GM04504 (cell line): ENCODE data around the gene FOXO3.
A peak's percentile ranks its signal among the peaks of the same experiment; 100 is the strongest.

Experiments used
- DNase-seq: peaks from one replicate; pipeline ENCODE4 v3.0.0-alpha.2; 2012; ENCODE audit warnings: low read depth

FOXO3 gene

DNA sequence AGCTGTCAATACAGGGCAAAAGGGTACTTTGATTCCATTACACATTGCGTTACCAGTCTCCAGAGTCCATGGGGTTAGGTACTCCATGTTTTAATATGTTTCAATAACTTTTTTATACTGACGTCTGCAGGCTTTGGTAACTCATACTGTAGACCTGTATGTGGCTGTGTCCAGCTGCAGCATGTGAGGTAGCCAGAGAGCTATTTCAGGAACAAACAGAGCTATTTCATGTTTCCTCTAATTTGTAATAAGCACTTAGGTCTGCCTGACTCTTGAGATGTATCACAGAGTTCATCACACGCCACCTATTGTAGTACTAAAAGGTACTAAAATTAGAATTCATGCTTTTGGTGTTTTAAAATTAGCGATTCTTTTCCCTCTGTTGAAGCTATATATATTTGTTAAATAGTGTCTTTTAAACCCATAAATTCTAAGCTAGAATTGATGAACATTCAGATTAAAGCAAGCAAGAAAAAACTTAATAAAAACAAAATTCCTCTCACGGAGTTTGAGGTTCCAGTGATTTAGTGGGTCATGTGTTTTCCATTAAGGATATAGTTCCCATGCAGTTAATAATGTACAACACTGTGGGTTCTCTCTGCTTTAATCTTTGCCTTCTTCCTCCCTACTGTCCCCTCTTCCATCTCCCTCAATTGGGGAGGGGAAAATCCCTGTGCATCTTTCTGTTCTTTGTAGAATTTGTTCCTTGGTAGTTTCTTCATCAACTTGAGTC, 37.0 kb downstream of the FOXO3 start:
- DNase-seq: no peak

DNA sequence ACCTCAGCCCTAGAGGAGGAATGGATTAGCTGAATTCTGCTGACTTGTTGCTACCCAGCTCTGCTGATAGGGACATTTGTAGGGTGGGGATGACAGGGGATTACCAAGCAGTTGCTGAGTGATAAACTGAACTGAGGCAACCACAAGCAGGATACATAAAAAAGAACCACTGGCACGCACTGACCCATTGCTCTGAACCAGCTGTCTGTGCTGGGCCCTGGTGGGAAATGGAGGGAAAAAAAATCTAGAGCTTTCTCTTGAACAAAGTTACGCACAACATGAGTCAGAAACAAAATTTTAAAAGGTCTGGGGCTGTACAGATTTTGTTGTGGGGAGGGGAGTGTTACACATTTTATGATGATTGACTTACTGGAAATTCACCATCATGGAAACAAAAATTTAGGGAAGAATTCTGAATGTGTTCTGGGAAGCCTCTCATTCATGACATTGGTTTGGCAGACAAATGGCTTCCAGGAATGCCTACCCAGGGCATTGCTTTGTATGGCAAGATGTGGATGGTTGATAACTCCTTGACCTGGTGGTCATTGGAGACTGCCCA, 37.7 kb downstream of the FOXO3 start:
- peak; percentile 76 for DNase-seq

DNA sequence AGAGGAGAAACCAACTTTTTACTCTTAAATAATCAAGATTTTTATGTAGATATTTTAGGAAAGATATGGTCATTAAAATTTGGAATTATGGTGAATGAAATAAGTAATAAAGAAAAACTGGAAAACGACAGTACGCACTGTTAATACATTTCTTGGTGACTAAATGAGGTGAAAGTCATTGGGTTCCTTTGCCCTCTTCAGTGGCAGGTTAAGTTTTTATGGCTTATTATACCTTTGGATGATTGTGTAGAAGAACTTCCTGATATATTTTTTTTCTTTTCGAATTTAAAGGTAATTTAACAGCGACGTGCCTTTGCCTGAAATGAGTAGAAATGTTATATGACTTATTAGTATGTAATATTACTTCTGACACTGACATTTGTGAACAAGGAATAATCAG, 43.4 kb downstream of the FOXO3 start:
- DNase-seq: no peak

DNA sequence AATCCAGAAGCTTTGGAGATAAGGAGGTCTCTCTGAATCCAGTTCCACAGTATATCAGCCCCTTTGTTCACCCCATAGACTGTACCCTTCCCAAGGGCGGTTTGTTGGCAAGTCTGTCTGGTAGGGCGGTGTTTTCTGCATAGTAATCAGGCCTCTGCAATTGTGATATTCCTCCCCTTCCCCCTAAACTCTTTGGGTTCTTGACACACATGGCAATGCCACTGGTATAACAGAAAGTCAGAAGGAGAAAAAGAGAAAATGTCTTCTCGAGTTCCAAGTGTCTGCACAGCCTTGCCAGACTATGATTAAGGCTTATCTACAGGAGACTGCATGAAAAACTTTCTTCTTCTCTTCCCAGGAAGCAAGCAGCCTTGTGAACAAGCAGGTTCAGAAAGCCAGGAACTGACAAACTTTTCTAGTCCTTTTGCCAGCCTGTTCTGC, 45.6 kb downstream of the FOXO3 start:
- no peak for DNase-seq

DNA sequence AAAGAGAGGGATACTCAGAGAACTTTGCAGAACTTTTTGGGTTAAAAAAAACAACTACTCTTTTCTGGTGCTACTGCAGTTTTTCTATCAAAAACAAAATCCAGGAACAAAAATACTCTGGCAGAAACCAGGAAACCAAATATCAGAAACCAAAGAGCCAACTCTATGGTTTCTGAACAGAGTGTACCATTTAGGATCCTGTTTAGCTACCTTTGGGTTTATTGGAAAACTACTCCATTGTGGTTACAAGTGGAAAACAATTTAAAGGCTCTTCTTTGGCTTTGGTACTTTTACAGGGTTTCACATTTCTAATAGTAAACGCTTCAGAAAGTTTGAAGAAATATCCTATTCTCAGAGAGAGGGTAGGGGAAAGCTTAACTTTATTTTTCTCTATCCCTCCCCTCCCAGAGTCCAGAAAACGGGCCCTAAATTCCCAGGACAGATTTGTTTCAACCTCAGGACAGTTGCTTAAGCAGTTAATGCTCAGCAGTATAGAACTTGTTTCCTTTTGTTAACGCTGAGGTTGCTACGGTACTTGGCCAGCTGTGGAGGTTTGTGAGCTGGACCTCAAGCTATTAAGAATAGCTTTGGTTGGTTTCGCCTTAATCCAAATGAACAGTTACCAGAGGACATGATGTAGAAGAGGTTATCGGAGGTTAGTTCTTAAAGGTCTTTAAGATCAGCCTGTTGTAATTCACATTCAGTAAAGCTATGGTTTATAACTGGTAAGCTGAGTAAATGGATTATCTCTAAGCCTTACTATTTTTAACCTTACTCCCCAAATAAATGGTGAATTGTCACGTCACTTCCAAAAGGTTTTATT, 47.9 kb downstream of the FOXO3 start:
- DNase-seq: no peak

DNA sequence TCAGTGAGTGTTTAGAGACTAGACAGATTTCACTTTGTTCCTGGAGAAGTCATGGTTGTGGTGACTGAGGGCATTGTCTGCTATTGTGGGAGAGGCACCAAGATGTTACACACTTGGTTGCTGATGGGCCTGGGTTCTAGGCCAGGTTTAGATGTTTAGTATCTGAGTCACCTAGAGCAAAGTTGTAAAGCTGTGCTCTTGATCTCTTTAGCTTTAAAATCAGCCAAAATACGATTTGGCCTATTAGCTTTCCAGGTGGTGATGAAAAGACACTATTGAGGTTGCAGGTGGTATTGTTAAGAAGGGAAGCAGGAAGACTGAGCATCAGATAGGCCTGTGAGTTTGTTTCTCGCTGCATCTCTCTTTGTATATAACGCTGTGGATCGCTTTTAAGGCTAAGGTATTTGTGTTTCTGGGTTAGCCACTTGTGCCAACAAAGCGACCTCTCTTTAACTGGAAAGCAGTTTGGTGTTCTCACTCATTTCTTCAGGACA, 48.6 kb downstream of the FOXO3 start:
- DNase-seq: peak; percentile 40

DNA sequence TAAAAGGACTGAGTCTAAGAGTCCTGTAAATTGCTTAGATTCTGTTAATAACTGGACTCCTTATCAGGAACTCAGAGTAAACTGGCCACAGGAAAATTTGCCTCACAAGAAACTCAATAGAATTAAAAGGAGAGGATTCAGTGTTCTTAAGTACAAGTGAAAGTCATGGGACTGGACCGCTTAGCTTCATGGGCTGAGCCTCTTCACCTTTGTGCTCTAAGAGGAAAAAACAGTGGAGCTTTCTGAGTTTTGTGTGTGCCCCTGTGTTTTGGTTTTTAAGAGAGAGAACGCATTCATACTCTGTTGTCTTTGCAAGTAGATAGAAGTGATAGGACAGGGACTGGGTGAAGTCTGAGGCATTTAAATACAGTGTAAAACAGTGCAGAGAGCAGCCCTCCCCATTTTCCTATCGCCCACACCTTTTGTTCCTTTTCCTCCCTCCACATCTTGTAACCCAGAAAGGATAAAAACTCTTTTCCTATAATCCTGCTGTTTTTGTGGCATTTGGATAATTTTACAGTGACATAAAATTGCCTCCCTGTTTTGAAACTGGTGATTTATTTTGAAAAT, 49.6 kb downstream of the FOXO3 start:
- no peak for DNase-seq

DNA sequence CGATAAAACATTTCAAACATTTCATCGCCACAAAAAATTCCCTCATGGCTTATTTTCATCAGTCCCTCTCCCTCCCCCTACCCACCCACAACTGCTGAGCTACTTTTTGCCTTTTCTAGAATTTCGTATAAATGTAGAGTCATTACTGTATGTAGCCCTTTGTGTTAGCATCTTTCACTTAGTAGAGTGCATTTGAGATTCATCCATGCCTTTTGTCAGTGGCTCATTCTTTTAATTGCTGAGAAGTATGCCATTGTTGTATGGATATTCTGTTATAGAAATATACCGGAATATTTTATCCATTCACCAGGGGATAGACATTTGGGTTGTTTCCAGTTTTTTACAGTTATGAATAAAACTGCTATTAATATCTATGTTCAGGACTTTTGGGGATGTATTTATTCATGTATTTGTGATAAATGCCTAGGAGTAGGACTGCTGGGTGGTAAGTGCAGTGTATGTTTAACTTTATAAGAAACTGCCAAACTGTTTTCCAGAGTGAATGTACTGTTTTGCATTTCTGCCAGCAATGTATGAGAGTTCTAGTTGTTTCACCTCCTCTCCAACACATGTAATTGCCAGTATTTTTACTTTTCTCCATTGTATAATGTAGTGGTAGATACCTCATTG, 50.4 kb downstream of the FOXO3 start:
- no peak for DNase-seq

DNA sequence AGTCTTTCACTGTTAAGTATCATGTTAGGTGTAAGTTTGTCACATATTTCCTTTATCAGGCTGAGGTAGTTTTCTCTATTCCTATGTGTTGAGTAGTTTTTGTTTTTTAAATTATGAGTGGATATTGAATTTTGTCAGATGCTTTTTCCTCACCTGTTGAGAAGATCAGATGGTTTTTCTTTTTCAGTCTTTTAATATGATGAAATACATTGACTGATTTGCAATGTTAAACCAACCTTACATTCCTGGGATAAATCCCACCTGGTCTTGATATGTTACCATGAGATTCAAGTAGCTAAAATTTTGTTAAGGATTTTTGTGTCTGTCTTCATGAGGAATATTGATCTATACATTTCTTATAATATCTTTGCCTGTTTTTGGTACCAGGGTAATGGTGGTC, 52.1 kb downstream of the FOXO3 start:
- DNase-seq: no peak

DNA sequence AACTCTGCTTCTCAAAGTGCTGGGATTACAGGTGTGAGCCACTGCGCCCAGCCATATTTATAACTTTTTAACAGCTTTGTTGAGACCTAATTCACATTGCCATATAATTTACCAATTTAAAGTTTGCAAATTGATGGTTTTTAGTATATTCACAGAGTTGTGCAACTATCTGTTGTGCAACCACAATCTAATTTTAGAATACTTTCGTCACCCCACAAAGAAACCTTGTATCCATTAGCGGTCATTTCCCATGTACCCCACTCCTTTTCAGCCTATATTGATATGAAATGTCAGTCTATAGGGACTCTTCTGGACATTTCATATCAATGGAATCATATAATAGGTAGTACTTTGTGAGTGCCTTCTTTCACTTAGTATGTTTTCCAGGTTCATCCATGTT, 55.8 kb downstream of the FOXO3 start:
- DNase-seq: no peak

DNA sequence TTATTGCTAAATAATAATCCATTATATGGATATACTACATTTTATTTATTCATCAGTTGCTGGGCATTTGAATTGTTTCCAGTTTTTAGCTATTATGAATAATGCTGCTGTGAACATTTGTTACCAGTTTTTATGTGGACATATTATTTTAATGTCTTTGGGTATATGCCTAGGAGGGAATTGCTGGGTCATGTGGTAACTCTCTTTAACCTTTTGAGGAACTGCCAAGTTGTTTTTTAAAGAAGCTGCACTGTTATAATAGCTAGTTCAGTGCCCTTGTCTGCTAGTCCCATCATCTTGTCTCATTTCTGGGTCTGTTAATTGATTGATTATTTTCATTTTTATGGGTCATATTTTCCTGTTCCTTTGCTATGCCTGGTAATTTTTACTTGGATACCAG, 56.3 kb downstream of the FOXO3 start:
- peak; percentile 46 for DNase-seq

DNA sequence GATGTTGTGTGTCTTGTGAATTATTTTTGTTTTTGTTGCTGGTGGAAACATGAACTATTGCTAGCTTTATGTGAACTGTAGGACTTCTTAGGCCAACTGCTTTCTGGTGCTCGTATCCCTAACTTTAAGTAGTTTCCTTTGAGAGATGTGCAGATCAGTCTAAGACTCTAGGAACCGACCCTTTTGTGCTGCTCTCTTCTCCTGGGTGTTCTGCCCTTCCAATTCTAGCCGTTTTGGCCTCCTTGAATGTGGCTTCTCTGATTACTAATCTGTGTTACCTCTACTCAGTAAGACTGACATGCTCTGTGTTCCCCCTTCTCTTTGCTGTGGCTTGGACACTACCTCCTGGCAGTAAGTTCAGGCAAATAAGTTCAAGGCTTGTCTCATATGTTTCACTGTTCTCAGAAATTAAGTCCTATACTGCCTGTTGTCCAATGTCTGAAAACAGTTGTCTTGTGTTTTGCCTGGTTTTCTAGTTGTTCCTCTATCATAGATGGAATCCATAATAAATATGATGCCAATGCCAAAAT, 58.0 kb downstream of the FOXO3 start:
- no peak for DNase-seq

DNA sequence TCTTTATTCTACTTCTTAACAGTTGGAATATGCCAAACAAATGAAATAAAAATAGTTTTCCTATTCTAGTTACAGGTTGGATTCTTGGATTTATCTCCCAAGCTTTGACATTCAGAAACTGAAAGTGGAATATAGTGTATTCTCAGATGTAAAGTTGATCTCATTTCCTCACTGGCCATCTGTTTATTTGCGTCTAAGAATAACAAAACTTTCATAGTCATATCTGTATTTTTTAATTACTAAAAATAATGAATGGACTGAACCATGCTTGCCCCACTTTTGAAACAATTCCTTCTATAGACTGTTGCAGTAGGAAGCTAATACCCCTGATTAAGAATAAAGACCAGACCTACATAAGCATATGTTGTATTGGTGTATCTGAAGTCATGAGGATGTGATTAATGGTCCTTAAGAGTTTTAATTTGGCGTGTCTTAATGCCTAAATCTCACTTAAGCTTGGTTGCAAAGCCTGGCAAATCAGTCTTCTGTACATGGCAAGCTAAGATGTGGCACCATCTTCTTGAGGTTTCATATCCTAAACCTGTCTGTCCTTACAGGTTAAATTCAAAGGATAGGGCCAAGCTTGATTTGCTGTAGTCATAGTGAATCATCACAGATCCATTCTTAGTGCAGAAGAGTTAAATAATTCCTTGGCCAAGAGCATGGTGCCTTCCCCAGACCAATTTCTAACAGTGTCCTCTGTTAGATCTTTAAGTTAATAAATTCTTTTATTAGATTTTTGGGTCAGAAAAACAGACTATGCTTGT, 58.9 kb downstream of the FOXO3 start:
- no peak for DNase-seq

DNA sequence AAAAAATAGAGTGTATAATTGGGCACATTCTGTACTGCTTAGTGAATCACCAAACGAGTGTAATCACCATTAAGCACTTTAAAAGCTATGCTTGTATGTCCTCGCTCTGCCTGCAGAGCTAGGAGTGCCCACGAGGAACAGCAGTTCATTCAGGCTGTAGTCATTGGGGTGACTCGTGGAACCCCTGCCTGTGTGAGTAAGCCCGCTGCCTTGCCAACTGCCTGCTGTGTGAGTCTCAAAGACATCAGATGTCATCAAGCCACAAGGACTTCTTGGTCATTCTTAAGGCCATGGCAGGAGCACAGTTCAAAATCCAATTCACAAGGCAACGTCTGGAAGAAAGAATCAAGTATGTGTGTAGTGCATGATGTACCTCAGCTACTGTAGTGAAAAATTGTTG, 60.4 kb downstream of the FOXO3 start:
- peak; percentile 65 for DNase-seq

DNA sequence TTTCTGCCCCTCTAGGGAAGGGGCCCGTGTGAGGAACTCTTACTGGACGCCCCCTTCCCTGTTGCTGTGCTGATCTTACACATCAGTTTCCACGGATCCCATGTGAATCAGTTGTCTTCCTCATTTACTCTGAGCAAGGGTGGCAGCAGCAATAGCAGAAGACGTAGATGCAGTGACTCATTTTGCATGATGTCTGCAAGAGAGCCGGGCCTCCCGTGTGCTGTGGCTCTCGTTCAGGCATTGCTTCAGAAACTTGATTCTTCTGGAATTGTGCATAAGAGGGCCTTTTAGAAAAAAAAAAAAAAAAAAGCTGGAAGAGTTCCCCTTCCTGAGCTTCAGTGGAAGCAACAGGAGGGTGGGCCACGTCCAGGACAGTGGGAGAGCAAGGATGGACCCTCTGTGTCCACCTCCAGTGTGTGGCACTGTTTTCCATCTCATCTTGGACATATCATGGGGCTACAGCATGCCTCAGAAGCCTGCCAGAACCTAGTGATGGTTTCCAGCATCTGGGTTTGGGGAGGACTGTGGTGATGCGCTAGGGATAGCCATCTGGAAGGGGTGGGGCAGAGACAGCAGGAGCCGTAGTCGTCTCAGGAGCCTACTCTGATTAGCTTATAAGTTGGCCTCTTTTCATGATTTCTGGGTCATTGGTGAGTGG, 62.1 kb downstream of the FOXO3 start:
- peak; percentile 82 for DNase-seq

DNA sequence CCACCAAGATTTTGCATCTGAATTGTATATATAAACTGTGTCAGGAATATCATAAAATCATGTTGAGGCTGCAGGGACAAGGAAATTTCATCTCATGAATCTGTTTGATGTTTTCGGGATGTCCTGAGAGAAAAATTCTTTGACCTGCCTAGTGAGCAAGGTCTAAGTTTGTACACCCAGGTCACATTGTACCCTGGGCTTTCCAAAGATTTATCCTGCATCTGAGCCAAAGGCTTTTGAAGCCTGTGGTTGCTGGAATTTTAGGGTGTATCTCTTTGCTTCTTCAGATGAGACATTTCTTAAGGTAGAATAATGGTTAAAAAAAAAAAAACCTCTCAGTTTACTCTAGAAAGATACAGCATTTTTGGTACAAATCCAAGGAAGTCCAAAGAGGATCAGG, 63.3 kb downstream of the FOXO3 start:
- no peak for DNase-seq

DNA sequence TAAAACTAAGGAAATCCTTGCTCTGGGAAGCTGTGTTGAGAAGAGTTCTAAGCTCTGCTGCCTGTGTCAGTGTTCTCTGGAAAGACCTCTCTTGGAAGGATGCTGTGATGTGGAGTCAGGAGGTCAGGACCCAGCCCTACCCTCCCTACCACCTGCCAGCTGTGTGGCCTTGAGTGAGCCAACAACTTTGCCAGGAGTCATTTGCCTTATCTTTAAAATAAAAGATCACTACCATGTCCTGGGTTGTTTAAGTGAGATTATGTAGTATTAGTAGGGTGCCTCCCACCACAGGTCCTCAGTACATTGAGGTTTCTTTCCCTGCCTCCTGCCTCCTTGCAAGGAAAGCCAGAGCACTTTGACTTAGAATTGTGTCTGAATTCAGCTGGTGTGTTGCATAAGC, 64.9 kb downstream of the FOXO3 start:
- DNase-seq: no peak

DNA sequence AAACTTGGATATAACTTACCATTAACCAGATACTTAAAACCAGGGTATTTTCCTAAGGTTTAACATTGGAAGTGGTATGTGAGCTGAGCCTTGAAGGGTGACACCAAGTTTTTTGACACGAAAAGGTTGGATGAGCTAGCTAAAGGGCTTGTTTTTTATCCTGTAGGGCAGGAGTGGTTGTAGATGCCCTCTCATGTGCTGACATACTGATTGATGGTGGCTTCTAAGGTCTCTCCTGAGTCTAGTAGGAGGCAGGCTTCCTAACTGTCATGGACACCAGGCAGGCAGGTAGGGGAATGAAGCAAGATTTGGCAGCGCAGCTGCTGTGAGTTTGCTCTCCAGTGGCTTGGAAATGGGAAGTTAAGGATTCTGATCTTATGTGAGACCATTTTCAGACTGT, 66.1 kb downstream of the FOXO3 start:
- DNase-seq: no peak

DNA sequence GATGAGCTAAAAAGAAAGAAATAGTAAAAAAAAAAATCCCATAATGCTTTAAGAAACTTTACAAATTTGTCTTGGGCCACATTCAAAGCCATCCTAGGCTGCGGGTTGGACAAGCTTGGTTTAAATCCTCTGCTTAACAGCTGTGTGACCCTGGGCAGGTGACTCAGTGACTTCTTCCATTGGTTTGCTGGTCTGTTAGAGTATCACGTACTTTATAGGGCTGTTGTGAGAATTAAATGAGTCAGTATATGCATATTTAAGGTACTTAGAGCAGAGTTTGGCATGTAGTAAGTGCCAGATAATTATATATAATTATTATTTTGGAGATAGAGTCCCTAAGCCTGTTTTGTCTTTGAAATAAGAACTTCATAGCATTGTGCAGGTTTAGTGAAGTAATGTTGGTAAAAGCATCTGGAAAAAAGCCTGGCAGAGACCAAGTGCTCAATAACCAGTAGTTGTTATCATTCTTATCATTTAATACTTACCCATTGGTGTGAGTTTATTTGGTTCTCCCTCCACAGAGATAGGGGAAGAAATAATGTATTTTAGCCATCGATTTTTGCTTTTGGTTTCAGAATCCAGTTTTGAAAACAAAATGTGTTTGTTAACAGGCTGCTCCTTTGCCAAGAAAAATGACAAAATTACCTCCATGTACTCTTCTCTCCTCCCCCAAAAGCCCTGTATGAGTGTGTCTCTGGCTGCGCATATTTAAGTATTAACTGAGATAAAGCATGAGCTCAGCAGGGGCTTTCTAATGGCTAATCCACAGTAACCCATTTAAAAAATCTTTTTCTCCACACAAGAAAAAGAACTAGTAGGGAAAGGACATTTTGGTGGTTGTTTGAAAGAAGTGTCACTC, 67.2 kb downstream of the FOXO3 start:
- no peak for DNase-seq
